C1 segment of cervical spinal cord (tissue), 14 donors: ENCODE measurements around the gene SLC35E2B.
"Not testable (repeated sequence)": the region's sequence is repeated elsewhere in the genome, so short reads cannot be mapped to it uniquely, and the experiment has no call there.

Source experiments
- DNase-seq, 14 donors: peaks; one replicate each; lab custom pipeline; 2025; lab: John Stamatoyannopoulos, UW

Gene SLC35E2B

DNA sequence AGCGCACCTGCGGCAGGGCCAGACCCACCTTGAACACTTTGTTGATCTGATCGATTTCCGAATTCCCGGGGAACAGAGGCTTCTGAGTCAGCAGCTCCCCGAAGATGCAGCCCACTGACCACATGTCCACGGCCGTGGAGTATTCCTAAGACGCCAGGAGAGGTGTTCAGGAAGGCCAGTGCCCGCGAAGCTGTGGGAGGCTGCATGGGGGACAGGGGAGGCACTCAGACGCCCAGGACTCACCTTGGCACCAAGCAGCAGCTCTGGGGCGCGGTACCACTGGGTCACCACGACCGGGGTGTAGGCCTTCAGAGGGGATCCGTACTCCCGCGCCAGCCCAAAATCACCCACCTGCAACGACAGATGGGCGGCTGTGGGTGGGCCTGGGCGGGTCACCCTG lies 11.2 kb upstream of the SLC35E2B start:
- DNase-seq = no peak

GRCh38 chr1:1702506-1702905 lies 9.9 kb upstream of the SLC35E2B start:
- not testable (repeated sequence) for DNase-seq

GRCh38 chr1:1700557-1700956 lies 8.0 kb upstream of the SLC35E2B start:
- DNase-seq = not testable (repeated sequence)

GRCh38 chr1:1700067-1700466 lies 7.5 kb upstream of the SLC35E2B start:
- DNase-seq = not testable (repeated sequence)

- DNase-seq = not testable (repeated sequence)
Measured at GRCh38 chr1:1699061-1699460, 6.5 kb upstream of the SLC35E2B start.

DNA sequence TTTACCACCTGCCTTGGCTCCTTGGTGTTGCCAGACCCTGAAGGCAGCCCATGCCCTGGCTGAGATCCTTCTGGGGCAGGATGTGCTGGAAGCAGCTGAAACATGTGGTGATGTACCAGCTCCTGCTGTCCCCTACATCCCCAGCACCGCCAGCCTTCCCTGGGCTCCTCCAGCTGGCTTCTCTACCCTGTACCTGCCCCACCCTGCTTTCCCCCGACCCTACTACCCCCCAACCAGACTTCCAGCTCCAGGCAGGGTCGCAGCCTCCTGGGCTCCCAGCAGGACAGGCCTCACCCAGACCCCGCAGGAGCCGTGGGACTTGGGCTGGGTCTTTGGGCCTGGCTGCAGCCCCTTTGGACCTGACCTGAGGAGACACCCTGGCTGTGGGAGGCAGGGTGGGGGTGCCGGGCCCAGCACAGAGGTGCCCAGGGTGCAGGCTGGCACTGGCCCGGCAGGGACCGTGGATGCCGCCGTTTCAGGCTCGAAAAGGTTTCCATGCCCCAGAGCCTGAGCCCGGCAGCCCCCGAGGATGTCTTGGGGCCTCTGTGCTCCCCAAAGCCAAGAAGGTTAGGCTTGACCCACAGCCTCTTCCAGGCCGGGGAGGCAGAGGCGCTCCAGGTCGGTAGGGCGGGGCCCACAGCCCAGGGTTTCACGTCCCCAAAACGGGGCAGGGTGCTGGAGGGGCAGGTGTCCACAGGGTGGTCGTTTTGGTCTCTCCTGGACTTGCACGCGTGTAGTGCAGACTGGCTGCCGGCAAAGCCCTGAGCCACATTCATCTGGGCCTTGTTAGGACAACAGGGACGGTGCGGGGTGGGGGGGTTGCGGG lies 5.0 kb upstream of the SLC35E2B start:
- DNase-seq = not testable (repeated sequence)

- not testable (repeated sequence) for DNase-seq
Measured at GRCh38 chr1:1696431-1697357, 4.1 kb upstream of the SLC35E2B start.

- peak in 4 of 14 donors; percentile 46 to 78 (median 63) for DNase-seq
Measured at GRCh38 chr1:1692324-1692713, 276 bp downstream of the SLC35E2B start.

GRCh38 chr1:1691443-1691842 lies 1.2 kb downstream of the SLC35E2B start:
- not testable (repeated sequence) for DNase-seq

GRCh38 chr1:1689526-1689925 lies 3.1 kb downstream of the SLC35E2B start:
- not testable (repeated sequence) for DNase-seq

GRCh38 chr1:1687846-1688245 lies 4.7 kb downstream of the SLC35E2B start:
- no peak for DNase-seq

DNA sequence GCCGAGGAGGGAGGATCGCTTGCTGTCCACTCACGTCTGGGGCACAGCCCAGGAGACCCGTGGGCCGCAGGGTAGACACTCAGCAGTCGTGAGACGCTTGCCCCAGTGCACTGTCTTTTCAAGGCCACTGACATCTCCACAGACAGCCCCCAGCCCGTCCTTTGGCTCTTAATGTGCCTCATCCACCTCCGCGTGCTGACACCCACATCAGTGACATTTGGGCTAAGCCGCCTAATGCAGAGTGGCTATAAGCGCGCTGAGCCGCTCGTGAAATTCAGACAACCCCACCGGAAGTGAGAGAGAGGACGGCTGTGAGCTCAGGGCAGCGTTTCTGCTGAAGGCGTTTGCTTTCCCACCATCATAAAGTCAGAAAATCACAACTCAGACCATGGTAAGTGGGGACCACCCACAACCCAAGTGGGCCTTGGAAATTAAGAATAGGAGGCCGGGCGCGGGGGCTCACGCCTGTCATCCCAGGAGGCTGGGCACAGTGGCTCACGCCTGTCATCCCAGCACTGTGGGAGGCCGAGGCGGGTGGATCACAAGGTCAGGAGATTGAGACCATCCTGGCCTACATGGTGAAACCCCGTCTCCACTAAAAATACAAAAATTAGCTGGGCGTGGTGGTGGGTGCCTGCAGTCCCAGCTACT lies 8.4 kb downstream of the SLC35E2B start:
- DNase-seq = no peak

DNA sequence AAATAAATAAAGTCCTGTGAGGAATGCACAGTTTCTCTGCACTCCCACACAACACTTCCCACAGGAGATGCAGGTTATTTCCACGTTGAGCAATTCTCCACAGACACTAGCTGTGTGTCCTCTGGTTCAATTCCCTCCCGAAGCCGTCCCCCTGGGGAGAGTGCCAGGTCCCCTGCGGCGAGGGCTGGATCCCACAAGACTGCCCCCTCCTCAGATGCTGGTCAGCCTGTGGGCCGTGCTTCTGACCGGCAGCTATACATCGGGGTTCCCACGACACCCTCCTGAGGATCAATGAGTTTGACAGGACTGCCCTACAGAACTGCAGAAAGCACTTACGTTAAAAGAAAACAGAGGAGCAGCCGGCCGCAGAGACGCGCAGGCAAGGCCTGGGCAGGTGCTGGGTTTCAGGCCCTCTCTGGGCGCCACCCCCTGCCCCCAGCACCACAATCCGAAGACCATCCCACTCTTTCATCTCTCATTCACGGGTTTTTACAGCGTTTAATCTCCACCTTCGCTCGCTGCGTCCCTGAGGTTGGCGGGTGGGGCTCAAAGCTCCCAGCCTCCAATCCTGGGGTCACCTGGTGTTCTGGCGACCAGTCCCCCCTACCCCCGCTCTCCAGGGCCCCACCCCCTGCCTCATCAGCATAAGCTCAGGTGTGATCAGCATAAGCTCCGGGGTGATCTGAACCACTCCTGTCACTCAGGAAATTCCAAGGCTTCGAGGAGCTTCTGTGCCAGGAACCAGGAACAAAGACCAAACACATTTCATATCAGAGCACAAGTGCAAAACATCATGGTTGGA lies 9.3 kb downstream of the SLC35E2B start:
- DNase-seq = no peak

- DNase-seq = no peak
Measured at GRCh38 chr1:1680912-1681273, 11.7 kb downstream of the SLC35E2B start.

GRCh38 chr1:1680031-1680911 lies 12.3 kb downstream of the SLC35E2B start:
- no peak for DNase-seq

DNA sequence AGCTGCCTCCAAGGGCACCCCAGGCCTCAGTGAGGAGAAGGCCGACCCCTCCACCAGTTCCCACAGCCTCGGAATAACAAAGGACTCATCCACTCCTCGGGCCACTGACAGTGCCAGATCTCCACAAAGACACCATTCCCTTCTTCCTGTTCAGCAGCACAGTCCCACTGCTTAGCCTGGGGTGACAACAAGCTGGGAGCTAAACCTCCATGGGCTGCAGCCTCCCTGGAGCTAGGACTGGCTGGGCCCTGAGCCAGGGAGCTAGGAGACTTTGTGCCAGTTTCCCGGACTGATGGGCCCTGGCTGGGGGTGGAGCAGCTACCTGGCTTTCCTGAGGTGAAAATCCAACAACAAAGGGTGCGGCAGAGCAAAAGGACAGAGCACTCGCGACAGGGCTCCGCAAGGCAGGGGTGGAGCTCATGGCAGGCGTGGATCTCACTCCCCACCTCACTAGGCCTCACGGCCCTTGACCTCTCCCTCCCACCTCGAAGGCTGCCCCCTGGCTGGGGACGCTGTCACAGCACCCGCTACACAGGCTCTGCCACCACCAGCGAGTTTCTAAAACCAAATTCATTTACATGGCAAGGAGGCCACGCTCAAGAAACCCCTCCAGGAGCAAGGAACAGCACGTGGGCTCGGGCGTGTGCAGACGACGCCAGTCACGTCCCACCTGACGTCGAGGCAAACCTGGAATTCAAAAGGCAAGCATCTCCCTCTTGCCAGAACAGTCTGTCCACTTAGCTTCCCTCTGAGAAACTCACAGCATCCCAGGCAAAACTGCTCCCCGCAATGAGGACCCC lies 13.8 kb downstream of the SLC35E2B start:
- DNase-seq = peak in 1 of 14 donors; percentile 39

GRCh38 chr1:1677718-1678580 lies 14.6 kb downstream of the SLC35E2B start:
- no peak for DNase-seq

DNA sequence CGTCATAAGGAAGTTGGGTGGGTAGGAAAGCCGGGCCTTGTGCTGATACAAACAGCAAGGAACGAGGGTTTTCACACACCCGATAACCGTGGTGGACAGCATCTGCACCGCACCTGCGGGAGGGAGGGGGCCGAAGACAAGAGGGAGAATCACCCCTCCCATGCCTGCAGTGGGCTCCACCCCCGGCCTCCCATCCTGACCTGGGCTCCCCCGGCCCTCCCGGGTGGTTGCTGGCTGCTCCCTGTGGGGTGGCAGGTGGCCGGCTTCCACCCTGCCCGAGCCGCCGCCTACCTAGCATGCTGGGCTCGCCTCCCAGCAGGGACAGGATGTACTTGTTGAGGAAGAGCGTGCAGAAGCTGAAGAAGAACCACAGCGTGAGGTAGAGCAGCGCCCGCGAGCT lies 16.5 kb downstream of the SLC35E2B start:
- not testable (repeated sequence) for DNase-seq
